HG02885 (cell line): ENCODE results near the gene ZNF790.
"Not testable (repeated sequence)": the region's sequence is repeated elsewhere in the genome, so short reads cannot be mapped to it uniquely, and the experiment has no call there.

Experiments used
- ATAC-seq: cut with Tn5 transposase; IDR thresholded peaks from one replicate; pipeline ENCODE4 v1.9.1; 2021; ENCODE audit warnings: mild to moderate bottlenecking; ENCODE audit not compliant: unreplicated experiment, poor library complexity

The ZNF790 gene

DNA sequence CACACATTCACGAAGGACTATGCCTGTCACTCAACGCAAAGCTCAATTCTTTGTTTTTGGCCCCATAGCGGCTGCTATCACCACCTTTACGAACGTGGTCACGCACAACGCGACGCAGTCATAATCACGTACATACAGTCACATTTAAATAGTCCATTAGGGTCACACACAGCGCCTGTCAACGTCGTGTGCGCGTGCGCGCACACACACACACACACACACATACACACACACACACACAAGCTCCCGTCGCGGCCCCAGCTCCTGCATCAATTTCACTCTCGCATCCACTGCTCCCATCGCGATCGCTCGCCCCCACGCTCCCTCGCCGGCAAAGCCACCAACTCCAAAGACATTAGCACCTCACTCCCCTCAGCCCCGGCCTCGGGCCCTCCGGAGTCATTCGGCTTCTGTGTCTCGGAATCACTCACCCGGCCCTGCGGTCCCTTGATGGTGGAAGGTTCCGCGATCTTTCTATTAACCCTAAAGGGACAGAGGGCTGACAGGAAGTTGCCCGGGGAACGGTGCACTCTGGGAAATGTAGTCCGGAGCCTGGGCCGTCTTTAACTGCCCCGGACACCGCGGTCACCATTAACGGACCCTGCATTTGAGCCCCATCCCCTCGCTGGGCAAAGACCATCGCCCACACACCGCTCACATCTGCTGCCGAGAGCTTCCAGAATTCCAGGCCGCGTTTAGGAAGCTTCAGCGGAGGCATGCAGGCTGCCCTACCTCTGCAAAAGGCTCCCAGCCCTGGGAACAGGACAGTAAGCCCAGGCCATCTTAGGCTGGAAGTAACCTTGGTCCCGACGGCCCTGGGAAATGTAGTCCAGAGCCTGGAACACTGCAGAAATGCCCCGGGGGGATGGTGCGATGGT, at the start of gene ZNF790:
Gene ZNF790, minus strand, starts transcription at position 482 of the 878 bp plus-strand sequence. CDS start 12,768 bp downstream, outside the sequence.
- ATAC-seq, result peak; percentile 96

DNA sequence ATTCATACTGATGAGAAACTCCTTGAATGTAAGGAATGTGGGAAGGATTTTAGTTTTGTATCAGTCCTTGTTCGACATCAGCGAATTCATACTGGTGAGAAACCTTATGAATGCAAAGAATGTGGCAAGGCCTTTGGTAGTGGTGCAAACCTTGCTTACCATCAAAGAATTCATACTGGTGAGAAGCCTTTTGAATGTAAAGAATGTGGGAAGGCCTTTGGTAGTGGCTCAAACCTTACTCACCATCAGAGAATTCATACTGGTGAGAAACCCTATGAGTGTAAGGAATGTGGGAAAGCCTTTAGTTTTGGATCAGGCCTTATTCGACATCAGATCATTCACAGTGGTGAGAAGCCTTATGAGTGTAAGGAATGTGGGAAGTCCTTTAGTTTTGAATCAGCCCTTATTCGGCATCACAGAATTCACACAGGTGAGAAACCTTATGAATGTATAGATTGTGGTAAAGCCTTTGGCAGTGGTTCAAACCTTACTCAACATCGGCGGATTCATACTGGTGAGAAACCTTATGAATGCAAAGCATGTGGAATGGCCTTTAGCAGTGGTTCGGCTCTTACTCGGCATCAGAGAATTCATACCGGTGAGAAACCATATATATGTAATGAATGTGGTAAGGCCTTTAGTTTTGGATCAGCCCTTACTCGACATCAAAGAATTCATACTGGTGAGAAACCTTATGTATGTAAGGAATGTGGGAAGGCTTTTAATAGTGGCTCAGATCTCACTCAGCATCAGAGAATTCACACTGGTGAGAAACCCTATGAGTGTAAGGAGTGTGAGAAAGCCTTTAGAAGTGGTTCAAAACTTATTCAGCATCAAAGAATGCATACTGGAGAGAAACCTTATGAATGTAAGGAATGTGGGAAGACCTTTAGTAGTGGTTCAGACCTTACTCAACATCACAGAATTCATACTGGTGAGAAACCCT, 39.1 kb upstream of the ZNF790 start:
- ATAC-seq, result no peak

DNA sequence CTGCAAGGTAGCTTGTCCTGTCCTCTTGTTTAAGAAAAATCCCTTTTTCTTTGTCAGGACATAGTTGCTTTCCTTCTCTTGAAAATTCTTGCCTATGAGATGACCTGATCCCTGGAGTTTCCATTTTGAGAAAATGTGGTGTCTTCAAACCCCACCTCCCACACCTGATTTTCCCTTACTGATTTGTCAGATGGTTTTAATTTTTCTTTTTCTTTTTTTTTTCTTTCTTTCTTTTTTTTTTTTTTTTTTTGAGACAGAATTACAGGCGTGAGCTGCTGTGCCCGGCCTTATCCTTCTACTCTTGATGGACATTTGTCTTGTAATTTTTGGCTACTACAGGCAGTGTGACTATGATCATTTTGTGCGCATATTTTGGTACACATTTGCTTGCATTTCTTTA, 13.7 kb upstream of the ZNF790 start:
- ATAC-seq, result no peak

DNA sequence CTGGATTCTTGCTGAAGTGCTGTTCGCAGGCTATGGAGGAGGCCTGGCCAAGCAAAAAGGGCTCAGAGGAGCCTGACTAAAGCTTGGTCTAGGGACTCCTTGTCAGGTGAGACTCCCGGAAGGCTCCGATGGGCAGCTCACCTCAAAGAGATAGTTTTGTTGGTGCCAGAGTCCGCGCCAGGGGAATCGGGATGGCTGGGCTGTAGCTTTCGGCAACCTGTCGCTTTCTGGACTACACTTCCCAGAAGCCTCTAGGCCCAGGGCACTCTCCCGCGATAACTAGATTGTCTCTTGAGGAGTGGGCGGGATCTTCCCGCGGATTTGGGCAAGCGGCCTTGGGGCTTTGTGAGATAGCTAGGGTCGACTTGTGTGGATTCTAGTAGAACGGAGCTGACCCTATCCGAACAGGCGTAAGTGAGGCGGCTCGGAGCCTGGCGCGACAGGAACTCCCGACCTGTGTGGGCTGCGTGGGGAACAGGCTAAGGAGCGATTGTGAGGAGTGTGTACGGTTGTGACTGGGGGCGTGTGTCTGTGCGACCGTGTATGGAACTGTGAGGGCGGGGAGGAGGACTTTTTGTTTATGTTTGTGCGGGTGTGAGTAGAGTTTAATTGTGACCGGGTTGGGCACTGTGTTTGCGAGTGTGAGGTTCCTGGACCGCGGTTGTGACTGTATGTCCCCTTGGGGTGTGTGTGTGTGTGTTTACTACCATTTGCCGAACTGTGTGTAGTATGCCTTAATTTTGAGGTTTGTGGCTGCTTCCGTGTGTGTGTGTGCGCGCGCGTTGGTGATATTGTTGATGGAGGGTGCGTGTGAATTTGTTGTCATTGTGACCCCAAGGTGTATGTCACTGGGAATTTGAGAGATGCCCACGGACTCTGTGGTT, 12.6 kb upstream of the ZNF790 start, which contains the start of gene ZNF345:
Gene ZNF345, plus strand, starts transcription at position 318 of the 884 bp plus-strand sequence. CDS start 25,955 bp downstream, outside the sequence.
- peak; percentile 83 for ATAC-seq

DNA sequence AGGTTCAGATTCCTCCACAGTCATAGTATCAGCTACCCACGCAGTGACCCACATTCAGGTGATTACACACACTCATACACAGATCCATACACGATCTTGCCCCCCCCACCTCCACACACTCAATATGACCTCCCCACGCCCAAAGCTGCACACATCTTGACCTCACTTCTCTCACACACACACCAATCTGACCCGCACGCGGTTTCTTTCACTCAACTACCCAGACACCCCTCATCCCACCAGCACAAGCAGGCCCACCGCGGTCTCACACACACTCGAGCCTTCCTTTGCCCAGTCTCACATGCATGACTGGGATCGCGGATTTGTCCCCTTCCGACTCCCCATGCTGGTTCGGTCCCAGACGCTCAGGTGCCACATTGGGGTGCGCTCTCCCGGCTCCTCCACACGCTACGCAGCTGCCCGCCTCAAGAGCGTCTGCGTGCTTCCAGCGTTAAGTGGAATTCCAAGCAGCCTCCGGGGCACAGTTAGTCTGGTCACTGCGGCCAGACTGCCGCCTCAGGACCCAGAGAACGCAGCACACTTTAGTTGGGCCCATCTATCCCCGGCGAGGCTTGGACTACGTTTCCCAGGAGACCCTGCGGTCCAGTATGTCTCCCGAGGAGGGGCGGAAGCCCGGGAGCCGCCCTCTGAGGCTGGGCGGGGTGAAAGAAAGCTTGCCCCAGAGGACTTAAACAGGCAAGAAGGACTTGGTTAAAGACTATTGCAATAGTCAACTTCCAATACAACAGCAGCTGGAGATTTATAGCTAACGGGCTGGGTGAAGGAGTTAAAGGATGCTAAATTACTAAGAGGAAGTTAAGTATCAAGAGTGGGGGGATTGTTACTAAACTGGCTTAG, 11.7 kb upstream of the ZNF790 start:
- peak; percentile 91 for ATAC-seq

DNA sequence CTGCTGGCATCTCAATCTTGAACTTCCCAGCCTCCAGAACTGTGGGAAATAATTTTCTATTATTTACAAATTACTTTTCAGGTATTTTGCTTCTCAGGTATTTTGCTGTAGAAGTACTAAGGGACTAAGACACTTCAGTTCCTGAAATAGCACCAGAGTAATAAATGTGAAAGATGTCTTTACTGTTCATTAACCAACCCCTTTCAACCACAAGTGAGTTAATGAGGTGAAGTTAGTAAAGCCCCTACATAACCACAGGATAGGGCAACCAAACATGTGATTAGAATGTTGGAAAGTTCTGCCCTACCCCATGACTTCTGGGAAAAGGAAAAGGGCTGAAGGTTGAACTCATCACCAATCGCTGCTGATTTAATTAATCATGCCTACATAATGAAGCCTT, 9.8 kb upstream of the ZNF790 start:
- ATAC-seq, result no peak

DNA sequence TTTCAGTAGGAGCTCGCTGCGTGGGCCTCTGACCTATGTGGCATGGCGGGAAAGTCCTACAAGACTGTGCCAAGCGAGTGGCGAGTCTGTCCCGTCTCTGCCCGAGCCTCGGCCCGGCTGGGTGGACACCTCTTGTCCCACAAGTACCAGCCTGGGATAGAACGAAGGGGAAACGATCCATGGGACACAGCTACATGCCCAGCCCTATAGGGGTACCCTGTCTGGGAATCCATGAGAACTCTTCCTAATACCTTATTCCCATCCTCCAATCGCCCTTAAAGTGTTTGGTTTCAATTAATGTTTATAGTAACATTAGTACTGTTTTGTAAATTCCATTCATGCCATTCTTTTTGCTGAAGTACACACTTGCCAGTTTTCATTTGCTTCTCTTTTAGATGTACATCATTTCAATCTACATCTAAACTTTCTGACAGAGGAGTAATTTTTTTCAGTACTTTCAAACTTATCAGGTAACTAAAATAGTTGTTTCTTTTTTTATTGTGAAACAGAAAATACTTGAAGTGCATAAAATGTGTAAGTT, 667 bp upstream of the ZNF790 start:
- ATAC-seq, result no peak

DNA sequence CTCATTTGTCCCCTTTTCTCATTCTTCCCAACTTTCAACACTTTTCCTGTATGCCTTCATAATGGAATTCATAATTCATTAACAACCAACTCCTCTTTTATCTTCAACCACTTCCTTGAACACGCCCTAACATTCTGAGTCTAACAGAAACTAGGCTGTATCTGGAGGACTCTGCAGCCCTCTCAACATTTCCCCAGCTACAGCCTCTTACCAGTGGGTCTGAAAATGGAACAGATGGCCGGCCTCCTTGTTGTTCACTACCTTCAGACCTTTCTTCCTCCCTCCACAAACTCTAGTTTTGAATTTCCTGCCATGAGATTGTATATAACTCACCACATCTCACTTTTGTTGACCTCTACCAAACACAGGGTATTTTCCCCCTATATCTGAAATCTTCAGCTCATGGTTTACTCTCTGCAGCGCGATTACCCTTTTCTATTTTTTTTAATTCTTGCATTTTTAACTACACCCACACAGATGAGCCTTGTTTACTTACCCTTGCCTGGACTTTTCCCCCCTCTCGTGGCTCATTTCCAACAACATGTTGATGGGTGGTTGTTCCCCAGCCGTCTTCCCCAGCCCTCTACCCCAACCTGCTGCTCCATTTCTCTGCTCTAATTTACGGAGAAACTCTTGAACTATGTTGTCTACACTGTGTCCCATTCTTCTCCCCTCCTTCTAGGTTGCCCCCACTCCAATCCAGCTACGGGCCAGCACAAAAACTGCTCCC, 846 bp downstream of the ZNF790 start:
- no peak for ATAC-seq

DNA sequence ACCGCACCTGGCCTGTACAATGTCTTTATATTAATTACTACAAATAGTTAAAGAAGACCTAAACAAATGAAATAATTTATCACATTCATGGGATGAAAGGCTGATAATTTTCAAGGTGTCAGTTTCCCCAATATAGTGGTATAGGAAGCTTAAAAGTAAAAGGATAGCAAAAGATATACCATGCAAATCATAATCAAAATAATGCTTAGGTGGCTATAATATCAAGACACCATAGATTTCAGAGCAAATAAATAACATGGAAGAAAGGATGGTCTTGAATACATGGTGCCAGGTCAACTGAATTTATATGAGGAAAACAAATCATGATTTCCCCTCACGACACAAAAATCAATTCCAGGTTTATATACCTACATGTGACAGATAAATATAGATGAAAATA, 4.8 kb downstream of the ZNF790 start:
- ATAC-seq, result no peak

DNA sequence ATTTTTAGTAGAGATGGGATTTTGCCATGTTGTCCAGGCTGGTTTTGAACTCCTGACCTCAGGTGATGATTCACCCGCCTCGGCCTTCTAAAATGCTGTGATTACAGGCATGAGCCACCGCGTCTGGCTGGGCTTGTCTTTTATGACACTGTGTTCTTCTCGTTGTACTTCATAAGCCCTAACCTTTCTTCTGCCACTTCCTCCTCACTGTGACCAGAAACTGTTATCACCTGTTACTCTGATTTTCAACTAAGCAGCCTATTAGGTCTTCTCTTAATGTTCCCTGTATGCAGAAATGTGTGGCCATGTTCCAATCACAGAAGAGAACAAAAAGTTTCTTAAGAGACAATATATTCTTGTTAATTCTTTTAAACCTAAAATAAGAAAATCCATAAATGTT, 16.4 kb downstream of the ZNF790 start:
- no peak for ATAC-seq

DNA sequence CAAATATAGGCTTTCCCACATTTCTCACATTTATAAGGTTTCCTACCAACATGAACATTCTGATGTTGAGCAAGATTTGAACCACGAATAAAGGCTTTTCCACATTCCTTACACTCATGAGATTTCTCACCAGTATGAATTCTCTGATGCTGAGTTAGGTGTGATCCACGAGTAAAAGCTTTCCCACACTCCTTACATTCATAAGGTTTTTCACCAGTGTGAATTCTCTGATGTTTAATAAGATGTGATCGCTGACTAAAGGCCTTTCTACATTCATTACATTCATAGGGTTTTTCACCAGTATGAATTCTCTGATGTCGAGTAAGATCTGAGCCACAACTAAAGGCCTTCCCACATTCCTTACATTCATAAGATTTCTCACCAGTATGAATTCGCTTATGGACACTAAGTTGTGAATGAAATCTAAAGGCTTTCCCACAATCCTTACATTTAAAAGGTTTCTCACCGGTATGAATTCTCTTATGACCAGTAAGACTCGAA, 19.0 kb downstream of the ZNF790 start:
- no peak for ATAC-seq

DNA sequence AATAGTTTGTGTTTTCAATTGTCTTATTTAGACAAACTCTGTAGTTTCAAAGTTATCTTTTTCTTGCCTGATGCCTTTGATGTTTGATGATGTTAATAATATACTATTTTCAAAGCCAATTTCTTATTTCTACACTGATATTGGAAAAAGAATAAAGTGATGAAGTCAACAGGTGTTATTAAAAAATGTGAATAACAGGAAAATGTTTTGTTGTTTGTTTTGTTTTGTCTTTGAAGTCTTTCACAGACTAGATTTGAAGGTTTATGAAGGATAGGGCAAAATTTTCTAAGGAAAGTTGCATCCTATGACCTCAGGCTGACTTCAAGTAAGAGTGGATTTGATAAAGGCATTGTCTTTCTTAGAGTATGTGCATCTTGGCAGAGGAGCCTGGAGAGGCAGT, 31.2 kb downstream of the ZNF790 start:
- no peak for ATAC-seq

DNA sequence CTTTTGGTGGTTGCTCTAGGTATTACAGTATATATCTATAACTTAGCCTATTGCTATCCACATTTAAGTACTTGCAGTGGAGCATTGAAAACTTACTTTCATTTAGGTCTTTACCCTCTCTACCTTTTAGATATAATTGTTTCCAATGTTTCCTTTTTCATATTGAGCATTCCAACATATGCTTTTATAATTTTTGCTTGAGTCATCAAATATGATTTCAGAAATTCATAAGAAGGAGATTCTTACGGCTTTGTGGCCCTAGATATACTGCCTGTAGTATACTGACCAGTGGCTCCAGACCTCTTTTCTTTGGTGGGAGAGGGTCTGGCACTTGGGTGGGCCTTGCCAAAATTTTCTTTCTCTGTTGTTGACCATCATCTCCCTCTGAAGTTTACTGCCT, 32.8 kb downstream of the ZNF790 start:
- ATAC-seq, result no peak

DNA sequence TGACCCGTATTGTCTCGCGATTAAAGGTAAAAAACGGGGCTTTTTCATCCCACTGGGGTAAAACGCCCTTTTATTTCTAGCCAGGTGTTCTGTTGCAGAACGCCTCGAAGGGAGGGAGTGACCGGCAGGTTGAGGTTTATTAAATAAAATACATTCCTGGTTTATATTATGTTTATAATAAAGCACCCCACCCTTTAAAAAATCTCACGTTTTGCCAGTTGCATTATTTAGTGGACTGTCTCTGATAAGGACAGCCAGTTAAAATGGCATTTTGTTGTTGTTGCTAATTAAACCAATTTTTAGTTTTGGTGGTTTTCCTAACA, 40.4 kb downstream of the ZNF790 start:
- no peak for ATAC-seq

DNA sequence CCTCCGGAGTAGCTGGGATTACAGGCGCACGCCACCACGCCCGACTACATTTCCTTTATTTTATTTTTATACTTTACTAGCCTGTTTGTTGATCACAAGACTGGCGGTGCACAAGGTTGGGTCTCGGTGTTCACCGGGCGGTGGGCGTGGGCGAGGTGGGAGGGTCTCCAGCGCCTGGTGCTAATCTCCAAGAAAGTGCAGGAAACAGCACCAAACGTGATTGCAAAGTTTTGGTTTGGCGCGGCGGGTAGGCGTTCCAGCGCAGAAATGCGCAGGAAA, 41.5 kb downstream of the ZNF790 start:
- ATAC-seq, result no peak

DNA sequence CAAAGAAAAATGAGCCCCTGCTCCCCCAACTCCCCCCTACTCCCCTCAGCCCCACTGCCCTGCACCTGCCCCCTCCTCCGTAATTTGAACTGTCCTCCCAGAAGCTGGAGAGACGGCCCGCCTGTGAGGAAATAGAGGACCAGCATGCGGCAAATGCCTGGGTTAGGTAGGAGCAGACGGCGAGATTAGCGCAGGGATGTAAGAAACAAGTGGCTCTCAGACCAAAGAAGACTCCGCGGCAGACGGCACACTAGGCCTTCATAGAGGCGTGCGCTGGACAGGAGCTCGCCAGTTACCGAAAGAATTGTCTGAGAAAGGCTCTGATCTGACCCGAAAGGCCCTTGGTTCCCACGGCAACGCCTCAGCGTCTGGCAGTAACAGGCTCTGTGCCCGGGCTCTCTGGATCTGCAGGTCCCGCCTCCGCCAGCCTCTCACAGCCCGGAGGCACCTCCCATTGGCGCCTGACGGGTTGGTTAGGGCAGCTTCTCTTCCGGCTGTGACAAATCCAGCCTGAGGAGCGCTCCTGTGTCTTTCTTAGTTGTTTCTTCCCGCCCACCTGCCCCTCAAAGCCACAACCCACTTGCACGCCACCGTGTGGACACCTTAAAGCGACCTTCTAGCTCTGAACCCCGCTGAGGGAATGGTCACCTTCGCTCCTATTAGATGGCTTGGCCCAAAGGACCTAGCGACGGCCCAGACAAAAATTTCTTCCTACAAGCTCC, 46.6 kb downstream of the ZNF790 start:
- not testable (repeated sequence) for ATAC-seq

DNA sequence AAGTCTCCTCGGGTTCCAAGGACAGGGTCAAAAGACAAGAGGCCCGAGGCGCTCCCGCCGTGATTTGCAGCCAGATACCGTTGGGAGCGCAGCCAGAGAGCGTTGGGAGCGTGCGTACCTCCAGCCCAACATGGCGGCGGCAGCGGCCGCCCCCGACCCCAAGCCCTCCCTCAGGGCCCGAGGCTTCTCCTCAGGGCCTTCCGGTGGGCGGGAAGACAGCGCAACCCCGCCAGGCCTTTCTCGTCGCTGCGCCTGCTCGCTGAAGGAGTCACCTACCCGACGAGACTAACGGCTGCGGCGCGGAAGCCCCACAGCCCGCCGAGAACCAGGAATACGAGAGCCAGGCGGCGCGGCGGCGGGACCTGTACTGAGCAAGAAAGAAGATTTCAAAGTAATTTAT, 62.4 kb downstream of the ZNF790 start:
- ATAC-seq, result no peak

DNA sequence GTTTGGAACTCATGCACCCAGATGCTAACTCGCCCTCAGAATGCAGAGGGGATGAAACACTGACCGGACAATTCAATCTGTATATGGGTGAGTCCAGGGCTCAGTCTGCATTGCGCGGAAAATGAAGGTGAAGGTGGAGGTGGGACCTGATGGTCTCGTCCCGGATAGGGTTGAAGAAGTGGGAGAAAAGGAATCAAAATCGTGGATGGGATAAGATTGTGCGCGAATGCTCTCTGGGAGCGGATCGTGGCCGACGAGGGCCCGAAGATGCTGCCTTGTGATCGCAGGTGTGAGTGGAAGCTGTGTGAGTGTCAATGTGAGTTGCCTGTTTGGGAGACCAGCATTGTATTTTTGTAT, 65.0 kb downstream of the ZNF790 start:
- no peak for ATAC-seq
